Mesodermal cell (in vitro differentiated cells): ENCODE measurements around the gene EFNA3.
"Not testable (repeated sequence)": the region's sequence is repeated elsewhere in the genome, so short reads cannot be mapped to it uniquely, and the experiment has no call there.

Experiments
- H3K27ac ChIP-seq: 2 replicates; pipeline ENCODE4 v1.7.0; 2013; ENCODE audit warnings: mild to moderate bottlenecking, low read depth, low read length, moderate library complexity; ENCODE audit not compliant: severe bottlenecking
- H3K36me3 ChIP-seq: 2 replicates; pipeline ENCODE4 v1.7.1; 2013; ENCODE audit warnings: mild to moderate bottlenecking, low read length, moderate library complexity; ENCODE audit not compliant: control insufficient read depth, insufficient read depth
- H3K4me1 ChIP-seq: one replicate; pipeline ENCODE4 v1.7.1; 2013; ENCODE audit warnings: mild to moderate bottlenecking, low read length; ENCODE audit not compliant: insufficient read depth, control insufficient read depth, poor library complexity, severe bottlenecking
- H3K4me3 ChIP-seq: 2 replicates; pipeline ENCODE4 v1.7.0; 2013; ENCODE audit warnings: low read length, control low read depth, mild to moderate bottlenecking; ENCODE audit not compliant: insufficient read depth, poor library complexity, severe bottlenecking; ENCODE audit errors: extremely low read depth
- H3K9me3 ChIP-seq: 2 replicates; pipeline ENCODE4 v1.7.1; 2013; ENCODE audit warnings: mild to moderate bottlenecking, low read length, moderate library complexity; ENCODE audit not compliant: control insufficient read depth
- WGBS, 2 experiments: methylation state at CpG; one replicate each; pipeline ENCODE4 v1.1.5; 2013; ENCODE audit warnings: missing lambda C conversion rate in 2 of 2; ENCODE audit not compliant: insufficient coverage in 2 of 2; 5-methylcytosine and 5-hydroxymethylcytosine counted together

EFNA3 gene

GRCh38 chr1:155116113-155116764 is 37.6 kb downstream of the EFNA3 start:
- no peak overlapping the region for H3K27ac ChIP-seq
- H3K4me3 ChIP-seq = no peak overlapping the region
- 77 to 86% methylated on average over 2 to 5 of the region's 5 CpGs for WGBS, 2 experiments
- no peaks in the 10 kb centered on the region for H3K4me1 ChIP-seq
- no peaks in the 10 kb centered on the region for H3K9me3 ChIP-seq
- H3K36me3 ChIP-seq = no peaks in the 10 kb centered on the region

- Histone ChIP-seq H3K36me3 (no peaks in the 10 kb centered on the region), H3K4me3 (no peak overlapping the region), H3K4me1 (no peaks in the 10 kb centered on the region), H3K27ac (no peak overlapping the region), H3K9me3 (no peaks in the 10 kb centered on the region)
- WGBS, 2 experiments = 76 to 84% methylated on average over 3 to 4 of the region's 4 CpGs
Measured at GRCh38 chr1:155117610-155118009, 39.0 kb downstream of the EFNA3 start.

- WGBS, 2 experiments = 93 to 94% methylated on average over 2 to 4 of the region's 7 CpGs
Measured at GRCh38 chr1:155118090-155118489, 39.5 kb downstream of the EFNA3 start.

GRCh38 chr1:155120253-155120652 is 41.6 kb downstream of the EFNA3 start:
- Histone ChIP-seq H3K9me3 (no peaks in the 10 kb centered on the region), H3K4me3 (no peak overlapping the region), H3K27ac (no peak overlapping the region), H3K4me1 (peaks cover 9% of the 10 kb centered on the region), H3K36me3 (no peaks in the 10 kb centered on the region)
- WGBS, 2 experiments = 72 to 93% methylated on average over 2 to 3 of the region's 6 CpGs

More at GRCh38 chr1:155118090-155118489, 39.5 kb downstream of the EFNA3 start:
- not testable (repeated sequence) for H3K27ac ChIP-seq, H3K36me3 ChIP-seq, H3K9me3 ChIP-seq, H3K4me1 ChIP-seq, H3K4me3 ChIP-seq

GRCh38 chr1:155121249-155121648 is 42.6 kb downstream of the EFNA3 start:
- H3K27ac ChIP-seq = no peak overlapping the region
- H3K9me3 ChIP-seq = no peaks in the 10 kb centered on the region
- WGBS, 2 experiments = 79 to 91% methylated on average over 1 to 2 of the region's 2 CpGs
- peaks cover 18% of the 10 kb centered on the region for H3K4me1 ChIP-seq
- H3K4me3 ChIP-seq = no peak overlapping the region
- H3K36me3 ChIP-seq = no peaks in the 10 kb centered on the region

- peaks cover 27% of the 10 kb centered on the region for H3K4me1 ChIP-seq
- no peaks in the 10 kb centered on the region for H3K9me3 ChIP-seq
- WGBS, 2 experiments = 100% methylated on average over 1 of the region's 2 CpGs; no CpG with 5 or more reads in 1 of the 2 experiments
- no peak overlapping the region for H3K4me3 ChIP-seq
- no peak overlapping the region for H3K27ac ChIP-seq
- H3K36me3 ChIP-seq = no peaks in the 10 kb centered on the region
Measured at GRCh38 chr1:155122308-155122707, 43.7 kb downstream of the EFNA3 start.

- no peaks in the 10 kb centered on the region for H3K36me3 ChIP-seq
- H3K9me3 ChIP-seq = no peaks in the 10 kb centered on the region
- 67 to 85% methylated on average over 1 to 3 of the region's 4 CpGs for WGBS, 2 experiments
- H3K4me3 ChIP-seq = no peak overlapping the region
- no peak overlapping the region for H3K27ac ChIP-seq
- H3K4me1 ChIP-seq = peaks cover 34% of the 10 kb centered on the region
Measured at GRCh38 chr1:155123801-155124200, 45.2 kb downstream of the EFNA3 start.

GRCh38 chr1:155124503-155125463 is 46.1 kb downstream of the EFNA3 start:
- 48 to 49% methylated on average over 8 to 10 of the region's 16 CpGs for WGBS, 2 experiments
- peaks cover 44% of the 10 kb centered on the region for H3K4me1 ChIP-seq
- no peak overlapping the region for H3K4me3 ChIP-seq
- H3K36me3 ChIP-seq = peaks cover 1% of the 10 kb centered on the region
- H3K9me3 ChIP-seq = no peaks in the 10 kb centered on the region
- no peak overlapping the region for H3K27ac ChIP-seq

- Histone ChIP-seq H3K4me1 (peaks cover 51% of the 10 kb centered on the region), H3K36me3 (peaks cover 2% of the 10 kb centered on the region), H3K9me3 (no peaks in the 10 kb centered on the region), H3K4me3 (no peak overlapping the region), H3K27ac (no peak overlapping the region)
- 37 to 38% methylated on average over 10 to 11 of the region's 11 CpGs for WGBS, 2 experiments
Measured at GRCh38 chr1:155125511-155125945, 46.9 kb downstream of the EFNA3 start.

- H3K36me3 ChIP-seq = peaks cover 6% of the 10 kb centered on the region
- peak overlapping the region; percentile 36 for H3K27ac ChIP-seq
- peak overlapping the region; percentile 58 for H3K4me3 ChIP-seq
- peaks cover 54% of the 10 kb centered on the region for H3K4me1 ChIP-seq
- WGBS, 2 experiments = 4% methylated on average over 36 to 52 of the region's 53 CpGs
- H3K9me3 ChIP-seq = no peaks in the 10 kb centered on the region
Measured at GRCh38 chr1:155125946-155126555, 47.4 kb downstream of the EFNA3 start.
